T47D (cell line): ENCODE measurements around the gene CMC4.

Source experiments
- DNase-seq, 2 experiments: peaks; one replicate each; pipeline versions ENCODE4 v3.0.0 to v3.0.0-alpha.2; 2011 to 2012; ENCODE audit warnings: low read depth in 1 of 2, low spot score in 1 of 2
- JUND ChIP-seq: IDR thresholded peaks from 2 replicates; pipeline ENCODE4 v1.6.1; 2012; ENCODE audit warnings: low read depth
- in situ Hi-C: cut with HindIII; loops from 2 replicates; pipeline ENCODE4 v1.10.0; 2016; ENCODE audit warnings: low sequenced_read_pairs, low pct_unique_long_range_greater_than_20kb

Gene CMC4, protein sequence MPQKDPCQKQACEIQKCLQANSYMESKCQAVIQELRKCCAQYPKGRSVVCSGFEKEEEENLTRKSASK

DNA sequence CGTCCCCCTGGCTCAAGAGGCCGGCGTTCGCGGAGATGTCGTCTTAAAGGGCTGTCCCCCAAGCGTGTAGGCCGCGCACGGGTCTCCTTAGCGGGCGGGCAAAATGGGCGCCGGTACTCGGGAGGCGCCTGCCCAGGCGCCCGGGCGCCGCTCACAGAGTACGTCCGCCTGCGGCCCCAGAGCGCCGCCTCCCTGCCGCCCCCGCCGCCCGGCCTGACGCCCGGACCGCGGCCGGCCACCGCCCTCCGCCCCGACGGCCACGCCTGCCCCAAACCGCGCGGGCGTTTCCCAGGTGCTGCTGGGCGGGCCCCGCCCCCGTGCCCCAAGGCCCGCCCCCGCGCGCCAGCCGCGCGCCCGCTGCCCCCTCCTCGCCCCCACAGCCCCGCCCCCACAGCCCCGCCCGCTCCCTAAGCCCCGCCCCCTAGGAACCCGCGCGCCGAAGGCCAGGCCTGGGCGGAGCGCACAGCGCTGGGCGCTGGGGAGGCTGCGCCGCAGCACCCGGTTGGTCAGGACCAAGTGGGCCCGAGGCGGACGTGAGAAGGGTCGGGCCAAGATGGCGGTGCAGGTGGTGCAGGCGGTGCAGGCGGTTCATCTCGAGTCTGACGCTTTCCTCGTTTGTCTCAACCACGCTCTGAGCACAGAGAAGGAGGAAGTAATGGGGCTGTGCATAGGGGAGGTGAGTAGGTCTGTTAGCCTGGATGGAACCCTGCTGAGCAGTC, at the start of gene CMC4, which contains the start of the genes BRCC3 and MTCP1:
TSS of gene CMC4 (minus strand) at position 162 of the 719 bp plus-strand sequence. CDS start 7,113 bp downstream, outside the sequence.
TSS of gene BRCC3 (plus strand) at position 534 of the 719 bp plus-strand sequence. CDS start at position 554, 20 bp downstream.
TSS of gene MTCP1 (minus strand) at position 162 of the 719 bp plus-strand sequence. CDS start 5,126 bp downstream, outside the sequence.
- DNase-seq = peak; percentile 69 to 83
- TF ChIP-seq JUND = no peak
- in situ Hi-C loops = no loop called here

DNA sequence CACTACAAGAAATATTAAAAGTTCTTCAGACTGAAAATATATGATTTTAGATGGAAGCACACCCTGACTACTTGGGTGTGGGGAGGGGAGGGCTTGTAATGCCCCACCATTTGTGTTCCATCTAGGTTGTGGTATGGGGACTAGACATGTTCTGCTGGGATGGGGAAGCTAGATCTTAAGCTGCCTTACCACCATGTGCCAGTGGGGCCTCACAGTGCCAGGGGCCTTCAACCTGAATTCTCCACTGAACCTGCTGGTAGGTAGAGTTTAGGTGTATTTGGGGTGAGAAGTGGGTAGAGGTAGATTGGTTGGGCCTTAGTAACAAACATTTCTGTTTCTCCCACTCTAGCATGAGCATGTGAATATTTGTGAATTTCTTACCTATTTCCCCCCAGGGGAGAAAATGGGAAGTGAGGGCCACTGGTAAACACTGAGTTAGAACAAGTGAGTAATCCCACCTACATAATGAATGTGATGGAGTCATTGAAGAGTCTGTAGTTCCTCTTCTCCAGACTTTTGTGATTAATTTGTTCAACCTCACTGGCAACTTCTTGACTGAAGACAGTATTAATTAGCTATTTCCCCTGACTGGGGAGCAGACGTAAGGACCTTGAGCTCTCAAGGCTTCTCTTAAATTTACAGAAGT, 44.4 kb upstream of the CMC4 start:
- no peak for DNase-seq
- no peak for TF ChIP-seq JUND
- in situ Hi-C loops = no loop called here

DNA sequence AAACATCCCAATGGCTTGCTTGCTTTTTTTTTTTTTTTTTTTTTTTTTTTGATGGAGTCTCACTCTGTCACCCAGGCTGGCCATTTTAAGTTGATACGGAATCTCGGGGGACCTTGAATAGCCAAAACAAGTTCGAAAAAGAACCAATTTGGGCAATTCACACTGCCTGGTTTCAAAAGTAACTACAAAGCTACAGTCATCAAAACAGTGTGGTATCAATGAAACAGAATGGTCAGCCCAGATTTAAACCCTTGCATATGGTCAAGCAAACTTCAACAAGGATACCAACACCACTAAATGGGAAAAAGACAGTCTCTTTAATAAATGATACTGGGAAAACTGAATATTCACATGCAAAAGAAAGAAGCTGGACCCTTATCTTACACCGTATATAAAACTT, 42.2 kb upstream of the CMC4 start:
- in situ Hi-C loops = no loop called here
- no peak for DNase-seq
- TF ChIP-seq JUND = no peak

DNA sequence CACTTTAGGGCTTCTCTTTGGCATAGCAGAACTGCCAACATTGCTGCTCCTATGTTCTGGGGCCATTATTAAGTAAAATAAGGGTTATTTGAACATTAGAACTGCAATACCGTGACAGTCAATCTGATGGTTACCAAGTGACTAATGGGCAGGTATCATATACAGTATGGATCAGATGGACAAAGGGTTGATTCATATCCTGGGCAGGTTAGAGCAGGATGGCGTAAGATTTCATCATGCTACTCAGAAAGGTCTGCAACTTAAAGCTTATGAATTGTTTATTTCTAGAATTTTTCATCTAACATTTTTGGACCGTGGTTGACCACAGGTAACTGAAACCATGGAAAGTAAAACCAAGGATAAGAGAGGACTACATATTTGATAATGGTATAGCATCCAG, 41.2 kb upstream of the CMC4 start:
- no peak for DNase-seq
- in situ Hi-C loops = no loop called here
- TF ChIP-seq JUND = no peak

DNA sequence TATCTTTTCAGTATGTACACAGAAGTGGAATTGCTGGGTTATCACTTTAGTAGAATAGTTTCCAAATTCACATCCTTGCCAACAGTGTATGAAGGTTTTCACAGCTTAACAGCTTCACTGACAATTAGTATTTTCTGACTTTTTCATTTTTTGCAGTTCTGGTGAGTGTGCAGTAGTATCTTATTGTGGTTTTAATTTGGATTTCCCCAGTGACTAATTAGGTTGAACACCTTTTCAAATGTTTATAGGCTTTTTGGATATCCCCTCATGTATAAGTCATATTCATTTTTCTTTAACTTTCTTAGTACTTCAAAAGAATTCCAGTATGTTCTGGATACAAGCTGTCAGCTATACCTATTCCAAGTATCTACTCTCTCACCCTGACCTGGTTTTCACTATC, 37.5 kb upstream of the CMC4 start:
- in situ Hi-C loops = no loop called here
- DNase-seq = no peak
- TF ChIP-seq JUND = no peak

DNA sequence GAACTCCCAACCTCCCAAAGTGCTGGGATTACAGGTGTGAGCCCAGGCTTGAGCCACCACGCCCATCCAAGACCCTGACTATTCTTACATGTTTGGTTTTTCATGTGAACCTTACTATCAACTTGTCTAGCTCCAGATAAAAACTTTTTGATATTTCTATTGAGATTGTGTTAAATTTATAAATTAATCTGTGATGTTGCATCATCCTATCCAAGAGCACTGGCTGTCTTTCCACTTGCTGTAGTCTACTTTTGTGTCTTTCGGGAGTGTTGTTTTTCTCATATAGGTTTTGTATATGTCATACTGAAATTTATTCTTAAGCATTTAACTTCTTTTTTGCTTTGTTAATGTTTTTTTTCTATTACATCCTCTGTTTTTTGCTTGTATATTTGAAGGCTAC, 35.0 kb upstream of the CMC4 start:
- DNase-seq = no peak
- TF ChIP-seq JUND = no peak

DNA sequence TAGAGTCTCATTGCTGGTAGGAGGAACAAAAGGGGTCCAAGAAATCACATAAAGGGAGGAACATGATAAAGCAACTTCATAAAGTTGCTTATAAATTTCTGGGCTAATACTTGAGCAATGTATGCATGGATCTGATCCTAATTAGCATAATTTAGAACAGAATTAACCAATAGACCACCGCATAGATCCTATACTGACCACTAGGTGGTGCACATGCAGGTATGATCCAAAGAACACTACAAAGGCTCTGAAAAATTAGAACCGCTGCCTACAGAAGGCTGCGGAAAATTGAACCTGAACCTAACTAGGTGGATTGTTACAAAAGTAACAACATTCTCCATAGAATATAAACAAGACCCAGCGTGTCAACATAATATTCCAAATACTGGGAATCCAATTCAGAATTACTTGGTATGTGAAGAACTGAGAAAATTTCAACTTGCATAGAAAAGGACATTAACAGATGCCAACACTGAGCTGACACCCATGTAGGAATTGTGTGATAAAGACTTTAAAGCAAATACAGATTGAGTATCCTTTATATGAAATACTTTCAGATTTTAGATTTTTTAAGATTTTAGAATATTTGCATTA, 23.6 kb upstream of the CMC4 start:
- in situ Hi-C loops = no loop called here
- no peak for TF ChIP-seq JUND

More for the DNA sequence above, 35.0 kb upstream of the CMC4 start:
- in situ Hi-C loops = no loop called here

DNA sequence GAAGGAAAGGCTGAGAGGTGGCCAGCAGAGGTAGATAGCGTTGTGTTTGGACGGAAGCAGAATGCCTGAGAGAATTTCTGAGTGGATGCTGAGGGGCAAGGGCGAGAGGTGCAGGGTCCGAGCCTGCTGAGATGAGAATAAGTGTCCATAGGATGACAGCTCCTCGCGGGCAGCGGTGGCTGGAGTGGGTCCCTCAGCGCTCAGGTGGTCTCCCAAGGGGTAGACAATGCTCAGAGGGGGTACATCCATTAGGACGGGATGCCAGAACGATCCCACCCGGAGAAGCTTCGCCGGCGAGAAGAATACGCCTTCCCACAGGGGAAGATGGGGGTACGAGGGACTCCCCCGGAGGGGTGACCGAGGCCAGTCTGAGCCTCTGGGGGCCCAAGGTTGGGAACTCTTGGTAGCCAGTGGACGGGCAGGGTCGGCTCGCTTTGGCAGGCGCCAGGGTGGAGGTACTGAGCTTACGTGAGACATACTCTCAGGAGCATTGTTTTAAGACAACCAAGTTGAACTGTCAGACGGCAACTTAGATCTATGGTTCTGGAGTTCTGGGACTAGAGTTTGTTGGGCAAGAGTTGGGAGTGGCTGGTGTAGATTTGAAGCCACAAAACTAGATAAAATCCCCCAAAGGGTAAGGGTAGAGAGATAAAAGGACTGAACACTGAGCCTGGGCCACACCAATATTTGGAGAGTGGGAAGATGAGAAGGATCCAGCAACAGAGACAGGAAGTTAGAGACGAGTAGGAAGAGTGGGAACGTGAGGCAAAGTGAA, 16.2 kb upstream of the CMC4 start:
- in situ Hi-C loops = no loop called here
- no peak for DNase-seq
- no peak for TF ChIP-seq JUND

More for the DNA sequence above, 23.6 kb upstream of the CMC4 start:
- DNase-seq = peak in 1 of 2 experiments; percentile 37

DNA sequence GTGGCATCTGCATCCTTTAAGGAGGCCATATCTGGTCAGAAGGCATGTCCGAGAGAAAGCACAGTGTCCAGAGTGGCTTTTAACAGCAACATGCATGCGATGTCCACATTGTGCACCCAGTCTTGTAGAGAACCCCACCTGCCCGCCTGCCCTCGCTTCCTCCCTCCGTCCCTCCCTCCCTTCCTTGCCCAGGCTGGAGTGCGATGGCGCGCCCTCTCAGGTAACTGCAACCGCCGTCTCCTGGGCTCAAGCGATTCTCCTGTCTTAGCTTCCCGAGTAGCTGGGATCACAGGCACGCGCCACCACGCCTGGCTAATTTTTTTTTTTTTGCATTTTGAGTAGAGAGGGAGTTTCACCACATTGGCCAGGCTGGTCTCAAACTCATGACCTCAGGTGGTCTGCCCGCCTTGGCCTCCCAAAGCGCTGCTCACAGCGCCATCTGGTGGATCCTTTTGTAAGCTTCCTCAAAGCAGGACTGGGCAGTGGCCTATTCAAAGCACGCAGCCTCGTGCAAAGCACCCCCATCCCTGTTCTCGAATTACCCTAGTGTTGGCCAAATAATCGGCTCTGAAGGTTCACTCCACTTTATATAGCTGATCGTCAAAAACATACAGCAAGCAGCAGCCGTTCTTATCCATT, 15.4 kb upstream of the CMC4 start:
- DNase-seq = peak in 1 of 2 experiments; percentile 36
- in situ Hi-C loops = no loop called here
- no peak for TF ChIP-seq JUND

DNA sequence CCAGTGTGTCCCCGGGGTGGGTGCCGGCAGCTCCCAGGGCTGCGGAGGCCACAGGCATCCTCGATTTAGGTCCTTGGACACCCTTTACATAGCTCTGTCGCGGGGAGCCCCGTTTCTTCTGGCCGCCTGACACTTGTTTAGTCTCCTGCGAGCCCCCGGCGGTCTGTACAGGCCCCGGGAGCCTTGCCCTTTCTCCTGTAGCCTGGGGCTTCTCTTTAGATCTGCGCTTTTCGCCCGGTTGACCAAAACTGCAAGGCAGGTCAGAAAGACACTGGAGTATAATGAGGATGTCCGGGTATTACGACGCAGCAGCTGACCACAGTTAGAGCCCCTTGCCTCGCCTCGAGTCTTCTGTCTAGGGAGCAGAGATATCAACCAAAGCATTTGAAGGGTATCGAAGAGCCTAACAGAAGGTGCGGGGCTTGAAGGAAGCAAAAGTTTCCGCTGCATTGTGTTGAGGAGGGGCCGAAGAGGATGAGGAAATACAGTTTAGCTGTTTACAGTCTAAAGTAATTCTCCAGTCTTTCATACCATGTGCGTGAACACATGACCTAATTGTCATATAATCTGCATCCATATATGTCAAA, 851 bp upstream of the CMC4 start:
- in situ Hi-C loops = no loop called here
- DNase-seq = no peak
- TF ChIP-seq JUND = no peak

DNA sequence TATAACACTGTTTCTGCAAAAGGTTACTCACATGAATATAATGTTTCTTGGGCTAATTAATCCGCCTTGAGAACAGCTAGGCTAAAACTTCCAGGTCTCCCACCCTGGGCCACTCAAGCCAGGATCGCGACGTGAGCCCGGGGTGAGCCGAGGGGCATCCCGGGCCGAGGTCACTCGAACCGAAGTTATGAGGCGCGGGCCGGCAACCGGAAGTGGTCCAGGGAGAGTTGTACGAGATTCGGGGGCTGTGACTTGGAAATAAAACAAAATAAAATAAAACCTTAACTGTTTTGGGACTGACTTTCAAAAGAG, 317 bp downstream of the CMC4 start:
- in situ Hi-C loops = no loop called here
- TF ChIP-seq JUND = no peak
- no peak for DNase-seq

DNA sequence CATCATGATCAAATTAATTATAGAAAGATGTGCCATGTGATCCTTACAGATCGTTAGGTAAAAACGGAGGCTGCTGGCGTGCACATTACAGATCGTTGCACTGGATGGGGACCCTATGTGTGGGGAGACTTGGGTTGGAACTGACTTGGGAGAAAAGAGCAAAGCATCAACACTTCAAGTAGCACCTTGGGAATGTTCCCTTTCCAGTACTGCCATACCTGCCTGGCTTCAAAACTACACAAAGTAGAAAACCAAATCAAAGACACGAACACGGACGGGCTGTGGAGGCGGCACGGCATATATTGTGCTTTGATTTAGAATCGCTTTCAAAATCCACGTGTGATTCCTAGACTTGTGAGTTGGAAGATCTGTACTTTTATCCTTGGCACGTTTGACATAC, 898 bp downstream of the CMC4 start:
- no peak for TF ChIP-seq JUND
- in situ Hi-C loops = no loop called here
- DNase-seq = no peak
